Astrocyte (in vitro differentiated cells and primary cell): ENCODE measurements around the gene KRI1. TPM values are rescaled to one million over a fixed set of nuclear protein-coding genes. Genes with fewer than 3 reads are reported as not detected.
A peak's percentile ranks its signal among the peaks of the same experiment; 100 is the strongest.

Experiments
- DNase-seq: peaks from one replicate; pipeline ENCODE4 v3.0.0-alpha.2; 2010; ENCODE audit warnings: low read depth
- FAIRE-seq: peaks from 2 replicates; lab custom pipeline; 2011; peaks lifted over from hg19 to GRCh38; lab: Jason Lieb, UNC
- H2AFZ ChIP-seq: 2 replicates; pipeline ENCODE4 v1.6.0; 2012; ENCODE audit warnings: low read depth, low read length, inconsistent platforms
- H3K27ac ChIP-seq: 2 replicates; pipeline ENCODE4 v1.5.1; 2011; ENCODE audit warnings: low read depth, low read length, inconsistent platforms
- H3K27me3 ChIP-seq: 2 replicates; pipeline ENCODE4 v1.6.0; 2011; ENCODE audit warnings: low read length, inconsistent platforms; ENCODE audit not compliant: insufficient read depth
- H3K36me3 ChIP-seq: 2 replicates; pipeline ENCODE4 v1.5.1; 2011; ENCODE audit warnings: low read length, inconsistent platforms; ENCODE audit not compliant: insufficient read depth
- H3K4me1 ChIP-seq: 2 replicates; pipeline ENCODE4 v1.5.1; 2011; ENCODE audit warnings: low read length, inconsistent platforms; ENCODE audit not compliant: insufficient read depth
- H3K4me2 ChIP-seq: 2 replicates; pipeline ENCODE4 v1.6.0; 2012; ENCODE audit warnings: low read length, inconsistent platforms
- H3K4me3 ChIP-seq: 2 replicates; pipeline ENCODE4 v1.5.1; 2011; ENCODE audit warnings: low read depth, mild to moderate bottlenecking, low read length, inconsistent platforms; ENCODE audit not compliant: insufficient read depth
- H3K79me2 ChIP-seq: 2 replicates; pipeline ENCODE4 v1.6.0; 2012; ENCODE audit warnings: mild to moderate bottlenecking, low read length, inconsistent platforms; ENCODE audit not compliant: insufficient read depth
- H3K9ac ChIP-seq: 2 replicates; pipeline ENCODE4 v1.6.0; 2012; ENCODE audit warnings: mild to moderate bottlenecking, low read length, inconsistent platforms
- H3K9me3 ChIP-seq: 2 replicates; pipeline ENCODE4 v1.5.1; 2012; ENCODE audit warnings: low read depth, mild to moderate bottlenecking, low read length, inconsistent platforms; ENCODE audit not compliant: insufficient read depth
- H4K20me1 ChIP-seq: 2 replicates; pipeline ENCODE4 v1.6.0; 2012; ENCODE audit warnings: low read length, inconsistent platforms; ENCODE audit not compliant: insufficient read depth
- H3K27ac Mint-ChIP-seq: one replicate; pipeline ENCODE4 v1.8.0; 2021; ENCODE audit warnings: mild to moderate bottlenecking, mixed read lengths; ENCODE audit not compliant: unreplicated experiment
- H3K27me3 Mint-ChIP-seq: one replicate; pipeline ENCODE4 v1.8.0; 2021; ENCODE audit warnings: low read depth, mixed read lengths; ENCODE audit not compliant: unreplicated experiment
- H3K36me3 Mint-ChIP-seq: one replicate; pipeline ENCODE4 v1.8.0; 2021; ENCODE audit warnings: low read depth, mixed read lengths; ENCODE audit not compliant: unreplicated experiment
- H3K4me1 Mint-ChIP-seq: one replicate; pipeline ENCODE4 v1.8.0; 2021; ENCODE audit warnings: low read depth, mixed read lengths; ENCODE audit not compliant: unreplicated experiment
- H3K4me3 Mint-ChIP-seq: one replicate; pipeline ENCODE4 v1.8.0; 2021; ENCODE audit warnings: mild to moderate bottlenecking, moderate library complexity, mixed read lengths; ENCODE audit not compliant: unreplicated experiment
- H3K9me3 Mint-ChIP-seq: one replicate; pipeline ENCODE4 v1.8.0; 2021; ENCODE audit warnings: mild to moderate bottlenecking, mixed read lengths; ENCODE audit not compliant: unreplicated experiment
- CTCF ChIP-seq: IDR thresholded peaks from 2 replicates; pipeline ENCODE4 v1.5.1; 2011; ENCODE audit warnings: low read depth, mild to moderate bottlenecking, inconsistent platforms, low read length, moderate library complexity; ENCODE audit not compliant: insufficient read depth
- EZH2 ChIP-seq: IDR thresholded peaks from 2 replicates; pipeline ENCODE4 v1.6.1; 2012; ENCODE audit warnings: mild to moderate bottlenecking, low read length, inconsistent platforms; ENCODE audit not compliant: insufficient read depth
- total RNA-seq: library from RNA; stranded (reverse); gene quantifications from 2 replicates; pipeline ENCODE4 v1.2.1, GENCODE V29; 2021

The KRI1 gene
- total RNA-seq, 1 donor from 2014 or later: 14.1 TPM

- peaks cover 4% of the 10 kb centered on the region for H3K36me3 Mint-ChIP-seq
- DNase-seq: no peak
- Histone ChIP-seq H3K36me3 (no peaks in the 10 kb centered on the region), H3K79me2 (no peaks in the 10 kb centered on the region), H3K4me1 (peaks cover 4% of the 10 kb centered on the region), H3K9me3 (no peaks in the 10 kb centered on the region), H3K4me3 (no peak overlapping the region), H3K27me3 (peaks cover 31% of the 10 kb centered on the region), H3K4me2 (no peak overlapping the region), H3K27ac (no peak overlapping the region), H3K9ac (no peak overlapping the region), H2AFZ (no peak overlapping the region), H4K20me1 (no peaks in the 10 kb centered on the region)
- no peak overlapping the region for H3K4me3 Mint-ChIP-seq
- peaks cover 24% of the 10 kb centered on the region for H3K27me3 Mint-ChIP-seq
- no peak for FAIRE-seq
- H3K27ac Mint-ChIP-seq: no peak overlapping the region
- no peak for TF ChIP-seq EZH2
- TF ChIP-seq CTCF: peak; percentile 47
- H3K9me3 Mint-ChIP-seq: peaks cover 4% of the 10 kb centered on the region
- peaks cover 2% of the 10 kb centered on the region for H3K4me1 Mint-ChIP-seq
These were observed 55.5 kb downstream of the KRI1 start for GRCh38 chr19:10510301-10510802.

- Histone ChIP-seq H3K9ac (no peak overlapping the region), H3K79me2 (no peaks in the 10 kb centered on the region), H3K36me3 (no peaks in the 10 kb centered on the region), H3K27me3 (peaks cover 16% of the 10 kb centered on the region), H3K9me3 (no peaks in the 10 kb centered on the region), H2AFZ (no peak overlapping the region), H3K4me2 (no peak overlapping the region), H3K4me3 (no peak overlapping the region), H3K27ac (no peak overlapping the region), H3K4me1 (peaks cover 4% of the 10 kb centered on the region), H4K20me1 (no peaks in the 10 kb centered on the region)
- H3K27ac Mint-ChIP-seq: no peak overlapping the region
- H3K4me3 Mint-ChIP-seq: no peak overlapping the region
- peaks cover 4% of the 10 kb centered on the region for H3K36me3 Mint-ChIP-seq
- DNase-seq: no peak
- peaks cover 14% of the 10 kb centered on the region for H3K27me3 Mint-ChIP-seq
- no peak for FAIRE-seq
- peaks cover 4% of the 10 kb centered on the region for H3K9me3 Mint-ChIP-seq
- peaks cover 2% of the 10 kb centered on the region for H3K4me1 Mint-ChIP-seq
- TF ChIP-seq EZH2 (no peak), CTCF (no peak)
These were observed 57.1 kb downstream of the KRI1 start for GRCh38 chr19:10508707-10509106.

- no peak overlapping the region for H3K27ac ChIP-seq
- Mint-ChIP-seq H3K9me3 (peaks cover 2% of the 10 kb centered on the region), H3K27me3 (peaks cover 7% of the 10 kb centered on the region), H3K27ac (no peak overlapping the region), H3K36me3 (peaks cover 4% of the 10 kb centered on the region), H3K4me1 (peaks cover 2% of the 10 kb centered on the region), H3K4me3 (no peak overlapping the region)
- H3K9ac ChIP-seq: no peak overlapping the region
- no peaks in the 10 kb centered on the region for H3K9me3 ChIP-seq
- no peak for TF ChIP-seq CTCF
- no peak for TF ChIP-seq EZH2
- H2AFZ ChIP-seq: no peak overlapping the region
- H3K4me3 ChIP-seq: no peak overlapping the region
- no peak overlapping the region for H3K4me2 ChIP-seq
- H3K36me3 ChIP-seq: no peaks in the 10 kb centered on the region
- DNase-seq: no peak
- no peaks in the 10 kb centered on the region for H4K20me1 ChIP-seq
- no peak for FAIRE-seq
- H3K4me1 ChIP-seq: peaks cover 4% of the 10 kb centered on the region
- peaks cover 9% of the 10 kb centered on the region for H3K27me3 ChIP-seq
- H3K79me2 ChIP-seq: no peaks in the 10 kb centered on the region
These were observed 57.8 kb downstream of the KRI1 start for GRCh38 chr19:10508036-10508435.
